Stimulated activated naive CD8-positive, alpha-beta T cell treated with anti-CD3 and anti-CD28 coated beads, Interleukin-15, amount 100 ng/mL, for 72 hours (primary cell): Measurements from ENCODE around the gene AP1AR.
"Not testable (repeated sequence)": the region's sequence is repeated elsewhere in the genome, so short reads cannot be mapped to it uniquely, and the experiment has no call there.

Source experiments
- ATAC-seq: fragments of 150-1000 bp; cut with Tn5 transposase; 2 replicates; pipeline ENCODE4 v1.10.0; 2021; ENCODE audit warnings: mild to moderate bottlenecking, moderate library complexity
- DNase-seq, 2 donors: peaks; one replicate each; pipeline ENCODE4 v3.0.0; 2021 to 2022
- H3K27ac Mint-ChIP-seq, 2 donors: one replicate each; pipeline ENCODE4 v1.8.0; 2022; ENCODE audit warnings: mild to moderate bottlenecking in 2 of 2, mixed read lengths in 2 of 2, moderate library complexity in 2 of 2
- H3K27me3 Mint-ChIP-seq: one replicate; pipeline ENCODE4 v1.8.0; 2022; ENCODE audit warnings: mixed read lengths
- H3K4me1 Mint-ChIP-seq: one replicate; pipeline ENCODE4 v1.8.0; 2022; ENCODE audit warnings: mild to moderate bottlenecking, mixed read lengths
- H3K4me3 Mint-ChIP-seq, 2 donors: one replicate each; pipeline ENCODE4 v1.8.0; 2022; ENCODE audit warnings: mild to moderate bottlenecking in 2 of 2, mixed read lengths in 2 of 2, moderate library complexity in 1 of 2
- H3K9me3 Mint-ChIP-seq, 2 donors: one replicate each; pipeline ENCODE4 v1.8.0; 2022; ENCODE audit warnings: mixed read lengths in 2 of 2

The AP1AR gene

GRCh38 chr4:112231779-112232713 lies at the start of gene AP1AR:
AP1AR (plus strand) TSS chr4:112231787; CDS start chr4:112232092, 305 bp downstream.
- H3K27ac Mint-ChIP-seq = peak within 1 kb of the TSS; percentile 96 to 97
- DNase-seq (peak; percentile 88 to 89), ATAC-seq (peak; percentile 69)
- H3K9me3 Mint-ChIP-seq = no peaks in the 10 kb centered on the region
- peaks cover 23% of the 10 kb centered on the region for H3K4me1 Mint-ChIP-seq
- no peaks in the 10 kb centered on the region for H3K27me3 Mint-ChIP-seq
- peak within 1 kb of the TSS; percentile 98 for H3K4me3 Mint-ChIP-seq

GRCh38 chr4:112182604-112183003 lies 49.0 kb upstream of the AP1AR start:
- ATAC-seq = no peak

GRCh38 chr4:112183252-112183651 lies 48.3 kb upstream of the AP1AR start:
- H3K9me3 Mint-ChIP-seq = no peaks in the 10 kb centered on the region
- H3K27ac Mint-ChIP-seq = peak overlapping the region in 1 of 2 donors; percentile 57
- H3K4me3 Mint-ChIP-seq = peak overlapping the region; percentile 38 to 65
- ATAC-seq (peak; percentile 81), DNase-seq (no peak)
- peaks cover 55% of the 10 kb centered on the region for H3K4me1 Mint-ChIP-seq
- H3K27me3 Mint-ChIP-seq = no peaks in the 10 kb centered on the region

More at GRCh38 chr4:112182604-112183003, 49.0 kb upstream of the AP1AR start:
- peaks cover 55% of the 10 kb centered on the region for H3K4me1 Mint-ChIP-seq
- no peak overlapping the region for H3K27ac Mint-ChIP-seq
- DNase-seq = no peak
- no peaks in the 10 kb centered on the region for H3K27me3 Mint-ChIP-seq
- no peaks in the 10 kb centered on the region for H3K9me3 Mint-ChIP-seq
- peak overlapping the region; percentile 8 to 27 for H3K4me3 Mint-ChIP-seq

GRCh38 chr4:112184438-112184837 lies 47.1 kb upstream of the AP1AR start:
- Mint-ChIP-seq H3K9me3 (no peaks in the 10 kb centered on the region), H3K27ac (no peak overlapping the region), H3K4me3 (peak overlapping the region in 1 of 2 donors; percentile 17), H3K27me3 (no peaks in the 10 kb centered on the region), H3K4me1 (peaks cover 49% of the 10 kb centered on the region)
- ATAC-seq (peak; percentile 80), DNase-seq (no peak)

- ATAC-seq (no peak), DNase-seq (no peak)
- peaks cover 48% of the 10 kb centered on the region for H3K4me1 Mint-ChIP-seq
- H3K4me3 Mint-ChIP-seq = peak overlapping the region in 1 of 2 donors; percentile 31
- no peaks in the 10 kb centered on the region for H3K27me3 Mint-ChIP-seq
- H3K27ac Mint-ChIP-seq = no peak overlapping the region
- no peaks in the 10 kb centered on the region for H3K9me3 Mint-ChIP-seq
These were observed 46.3 kb upstream of the AP1AR start for GRCh38 chr4:112185334-112185733.

GRCh38 chr4:112185740-112186670 lies 45.6 kb upstream of the AP1AR start:
- H3K27me3 Mint-ChIP-seq = no peaks in the 10 kb centered on the region
- H3K9me3 Mint-ChIP-seq = no peaks in the 10 kb centered on the region
- H3K4me3 Mint-ChIP-seq = no peak overlapping the region
- H3K4me1 Mint-ChIP-seq = peaks cover 41% of the 10 kb centered on the region
- no peak overlapping the region for H3K27ac Mint-ChIP-seq
- ATAC-seq = no peak
- DNase-seq = no peak

- ATAC-seq = no peak
- Mint-ChIP-seq H3K4me3 (no peak overlapping the region), H3K27me3 (no peaks in the 10 kb centered on the region), H3K27ac (no peak overlapping the region), H3K9me3 (no peaks in the 10 kb centered on the region), H3K4me1 (peaks cover 12% of the 10 kb centered on the region)
- DNase-seq = no peak
These were observed 41.8 kb upstream of the AP1AR start for GRCh38 chr4:112189754-112190153.

- no peak overlapping the region for H3K27ac Mint-ChIP-seq
- no peaks in the 10 kb centered on the region for H3K27me3 Mint-ChIP-seq
- no peak overlapping the region for H3K4me3 Mint-ChIP-seq
- H3K9me3 Mint-ChIP-seq = no peaks in the 10 kb centered on the region
- ATAC-seq (no peak), DNase-seq (no peak)
- peaks cover 5% of the 10 kb centered on the region for H3K4me1 Mint-ChIP-seq
These were observed 40.9 kb upstream of the AP1AR start for GRCh38 chr4:112190684-112191083.

- H3K9me3 Mint-ChIP-seq = no peaks in the 10 kb centered on the region
- no peak overlapping the region for H3K27ac Mint-ChIP-seq
- no peaks in the 10 kb centered on the region for H3K27me3 Mint-ChIP-seq
- H3K4me1 Mint-ChIP-seq = peaks cover 20% of the 10 kb centered on the region
- no peak for DNase-seq
- H3K4me3 Mint-ChIP-seq = no peak overlapping the region
- ATAC-seq = no peak
These were observed 35.1 kb upstream of the AP1AR start for GRCh38 chr4:112196461-112196860.

- H3K4me1 Mint-ChIP-seq = peaks cover 25% of the 10 kb centered on the region
- peak overlapping the region; percentile 3 to 60 for H3K4me3 Mint-ChIP-seq
- H3K27me3 Mint-ChIP-seq = no peaks in the 10 kb centered on the region
- H3K27ac Mint-ChIP-seq = peak overlapping the region in 1 of 2 donors; percentile 54
- DNase-seq (no peak), ATAC-seq (peak; percentile 41)
- H3K9me3 Mint-ChIP-seq = no peaks in the 10 kb centered on the region
These were observed 32.5 kb upstream of the AP1AR start for GRCh38 chr4:112199041-112199440.

- Mint-ChIP-seq H3K27ac (no peak overlapping the region), H3K9me3 (no peaks in the 10 kb centered on the region), H3K27me3 (no peaks in the 10 kb centered on the region), H3K4me3 (no peak overlapping the region), H3K4me1 (peaks cover 25% of the 10 kb centered on the region)
- peak; percentile 31 for ATAC-seq
- DNase-seq = no peak
These were observed 29.6 kb upstream of the AP1AR start for GRCh38 chr4:112201915-112202505.

GRCh38 chr4:112203593-112203992 lies 28.0 kb upstream of the AP1AR start:
- H3K9me3 Mint-ChIP-seq = no peaks in the 10 kb centered on the region
- H3K4me3 Mint-ChIP-seq = no peak overlapping the region
- ATAC-seq (no peak), DNase-seq (no peak)
- peaks cover 25% of the 10 kb centered on the region for H3K4me1 Mint-ChIP-seq
- H3K27me3 Mint-ChIP-seq = no peaks in the 10 kb centered on the region
- no peak overlapping the region for H3K27ac Mint-ChIP-seq

- Mint-ChIP-seq H3K27ac (no peak overlapping the region), H3K4me1 (peaks cover 6% of the 10 kb centered on the region), H3K4me3 (no peak overlapping the region), H3K9me3 (no peaks in the 10 kb centered on the region), H3K27me3 (no peaks in the 10 kb centered on the region)
- DNase-seq (no peak), ATAC-seq (no peak)
These were observed 25.2 kb upstream of the AP1AR start for GRCh38 chr4:112206431-112206830.

- H3K4me3 Mint-ChIP-seq, H3K27ac Mint-ChIP-seq, H3K4me1 Mint-ChIP-seq, ATAC-seq, DNase-seq, H3K9me3 Mint-ChIP-seq, H3K27me3 Mint-ChIP-seq: not testable (repeated sequence)
These were observed 23.2 kb upstream of the AP1AR start for GRCh38 chr4:112208137-112209095.
